Large intestine (tissue), 3 donors: ENCODE measurements around the gene RBM44. TPM values are rescaled to one million over a fixed set of nuclear protein-coding genes. Genes with fewer than 3 reads are reported as not detected.

ENCODE experiments used
- DNase-seq, 2 donors: peaks; one replicate each; pipeline versions ENCODE4 v3.0.0 to v3.0.0-alpha.2; 2013
- H3K27ac ChIP-seq: one replicate; pipeline ENCODE4 v1.5.1; 2013; ENCODE audit warnings: low read length
- H3K27me3 ChIP-seq: 2 replicates; pipeline ENCODE4 v1.6.1; 2013; ENCODE audit warnings: low read length; ENCODE audit not compliant: control insufficient read depth, insufficient read depth
- H3K36me3 ChIP-seq: 2 replicates; pipeline ENCODE4 v1.6.1; 2013; ENCODE audit warnings: low read length; ENCODE audit not compliant: control insufficient read depth, insufficient read depth
- H3K4me1 ChIP-seq: one replicate; pipeline ENCODE4 v1.6.1; 2013; ENCODE audit warnings: low read length; ENCODE audit not compliant: control insufficient read depth, insufficient read depth
- H3K4me3 ChIP-seq: one replicate; pipeline ENCODE4 v1.5.1; 2013; ENCODE audit warnings: low read length
- H3K9me3 ChIP-seq: one replicate; pipeline ENCODE4 v1.6.1; 2013; ENCODE audit warnings: mild to moderate bottlenecking, low read depth, low read length, moderate library complexity; ENCODE audit not compliant: control insufficient read depth
- WGBS: methylation state at CpG from one replicate; pipeline ENCODE4 v1.1.5; 2013; ENCODE audit warnings: low lambda C conversion rate; ENCODE audit not compliant: insufficient coverage; 5-methylcytosine and 5-hydroxymethylcytosine counted together
- polyA plus RNA-seq: library from polyadenylated mRNA; unstranded; fragments of 120-200 nt; gene quantifications from one replicate; pipeline ENCODE4 v1.2.1, GENCODE V29; 2013

RBM44 gene
- polyA plus RNA-seq, 1 donor = 0.49 TPM

GRCh38 chr2:237885931-237886684 lies 87.5 kb downstream of the RBM44 start:
- Histone ChIP-seq H3K4me3 (no peak overlapping the region), H3K27ac (peak overlapping the region; percentile 40)

GRCh38 chr2:237886685-237887481 lies 88.3 kb downstream of the RBM44 start:
- H3K27ac ChIP-seq = peak overlapping the region; percentile 40
- WGBS = no CpG with 5 or more reads among the region's 23 CpGs
- peak; percentile 49 to 54 for DNase-seq

More at GRCh38 chr2:237885931-237886684, 87.5 kb downstream of the RBM44 start:
- no peaks in the 10 kb centered on the region for H3K9me3 ChIP-seq
- H3K4me1 ChIP-seq = peaks cover 9% of the 10 kb centered on the region
- no peaks in the 10 kb centered on the region for H3K27me3 ChIP-seq
- H3K36me3 ChIP-seq = peaks cover 22% of the 10 kb centered on the region
- no peak for DNase-seq
- no CpG with 5 or more reads among the region's 26 CpGs for WGBS

GRCh38 chr2:237888389-237888788 lies 89.8 kb downstream of the RBM44 start:
- Histone ChIP-seq H3K4me1 (peaks cover 9% of the 10 kb centered on the region), H3K4me3 (no peak overlapping the region), H3K36me3 (peaks cover 13% of the 10 kb centered on the region), H3K27me3 (no peaks in the 10 kb centered on the region), H3K27ac (no peak overlapping the region), H3K9me3 (no peaks in the 10 kb centered on the region)
- no peak for DNase-seq
- WGBS = 40% methylated on average over 1 of the region's 2 CpGs

More at GRCh38 chr2:237886685-237887481, 88.3 kb downstream of the RBM44 start:
- Histone ChIP-seq H3K27me3 (no peaks in the 10 kb centered on the region), H3K36me3 (peaks cover 16% of the 10 kb centered on the region), H3K4me1 (peaks cover 9% of the 10 kb centered on the region), H3K4me3 (no peak overlapping the region), H3K9me3 (no peaks in the 10 kb centered on the region)

GRCh38 chr2:237889016-237889415 lies 90.4 kb downstream of the RBM44 start:
- DNase-seq = no peak
- Histone ChIP-seq H3K4me3 (no peak overlapping the region), H3K36me3 (peaks cover 13% of the 10 kb centered on the region), H3K27me3 (no peaks in the 10 kb centered on the region), H3K27ac (no peak overlapping the region), H3K9me3 (no peaks in the 10 kb centered on the region), H3K4me1 (peaks cover 9% of the 10 kb centered on the region)
- 85% methylated on average over 2 of the region's 8 CpGs for WGBS

- H3K9me3 ChIP-seq = no peaks in the 10 kb centered on the region
- H3K36me3 ChIP-seq = peaks cover 10% of the 10 kb centered on the region
- DNase-seq = no peak
- no peak overlapping the region for H3K4me3 ChIP-seq
- H3K4me1 ChIP-seq = peaks cover 9% of the 10 kb centered on the region
- H3K27me3 ChIP-seq = no peaks in the 10 kb centered on the region
- H3K27ac ChIP-seq = no peak overlapping the region
- WGBS = no CpG with 5 or more reads among the region's 10 CpGs
These were observed 91.2 kb downstream of the RBM44 start for GRCh38 chr2:237889811-237890210.

Other genes with a start within 250 kb of the RBM44 start
- not detected for gene PRLH, start 232.2 kb upstream of the RBM44 start, polyA plus RNA-seq
- 164 TPM for gene RAB17, start 208.0 kb upstream of the RBM44 start, polyA plus RNA-seq
- gene LRRFIP1, start 171.2 kb upstream of the RBM44 start, polyA plus RNA-seq = 65.4 TPM
- gene RAMP1, start 60.8 kb downstream of the RBM44 start, polyA plus RNA-seq = 76.1 TPM
- gene UBE2F, start 168.2 kb downstream of the RBM44 start, polyA plus RNA-seq = 44.7 TPM